GM18907 (cell line): ENCODE measurements around the gene HYKK.
"Not testable (repeated sequence)": the region's sequence is repeated elsewhere in the genome, so short reads cannot be mapped to it uniquely, and the experiment has no call there.

Experiments used
- ATAC-seq: cut with Tn5 transposase; IDR thresholded peaks from one replicate; pipeline ENCODE4 v1.9.1; 2021; ENCODE audit warnings: mild to moderate bottlenecking, moderate library complexity; ENCODE audit not compliant: unreplicated experiment

Gene HYKK

GRCh38 chr15:78506971-78507830 is at the start of gene HYKK:
Gene HYKK (plus strand): TSS chr15:78507577. CDS start chr15:78513089, 5,512 bp downstream.
- peak; percentile 85 for ATAC-seq

GRCh38 chr15:78460737-78461136 is 46.6 kb upstream of the HYKK start:
- ATAC-seq, result no peak

- ATAC-seq, result no peak
Observed at GRCh38 chr15:78461171-78461888, 46.0 kb upstream of the HYKK start.

- ATAC-seq, result no peak
Observed at GRCh38 chr15:78469031-78469430, 38.3 kb upstream of the HYKK start.

GRCh38 chr15:78477295-78477694 is 30.1 kb upstream of the HYKK start:
- no peak for ATAC-seq

GRCh38 chr15:78479650-78480049 is 27.7 kb upstream of the HYKK start:
- no peak for ATAC-seq

GRCh38 chr15:78481917-78482316 is 25.5 kb upstream of the HYKK start:
- no peak for ATAC-seq

GRCh38 chr15:78492872-78493271 is 14.5 kb upstream of the HYKK start:
- no peak for ATAC-seq

GRCh38 chr15:78501857-78502256 is 5.5 kb upstream of the HYKK start:
- no peak for ATAC-seq

GRCh38 chr15:78502641-78503040 is 4.7 kb upstream of the HYKK start:
- ATAC-seq, result no peak

GRCh38 chr15:78507831-78508160 is 419 bp downstream of the HYKK start:
- peak; percentile 31 for ATAC-seq

- ATAC-seq, result no peak
Observed at GRCh38 chr15:78508272-78508671, 895 bp downstream of the HYKK start.

- no peak for ATAC-seq
Observed at GRCh38 chr15:78509726-78510312, 2.4 kb downstream of the HYKK start.

GRCh38 chr15:78520035-78520434 is 12.7 kb downstream of the HYKK start:
- not testable (repeated sequence) for ATAC-seq

GRCh38 chr15:78524230-78524629 is 16.9 kb downstream of the HYKK start:
- no peak for ATAC-seq

- no peak for ATAC-seq
Observed at GRCh38 chr15:78527325-78527724, 19.9 kb downstream of the HYKK start.

GRCh38 chr15:78533331-78533730 is 26.0 kb downstream of the HYKK start:
- no peak for ATAC-seq

GRCh38 chr15:78536134-78536533 is 28.8 kb downstream of the HYKK start:
- ATAC-seq, result no peak

- no peak for ATAC-seq
Observed at GRCh38 chr15:78537266-78537905, 30.0 kb downstream of the HYKK start.

GRCh38 chr15:78538358-78538757 is 31.0 kb downstream of the HYKK start:
- ATAC-seq, result no peak

GRCh38 chr15:78539464-78540140 is 32.2 kb downstream of the HYKK start:
- ATAC-seq, result not testable (repeated sequence)
